ENCODE data around the gene MFSD12. TPM values are rescaled to one million over a fixed set of nuclear protein-coding genes. Genes with fewer than 3 reads are reported as not detected.
A peak's percentile ranks its signal among the peaks of the same experiment; 100 is the strongest.

Gene MFSD12
- total RNA-seq, 4 donors from 2014 or later: 22.3 to 77.3 (median 48.7) TPM

DNA sequence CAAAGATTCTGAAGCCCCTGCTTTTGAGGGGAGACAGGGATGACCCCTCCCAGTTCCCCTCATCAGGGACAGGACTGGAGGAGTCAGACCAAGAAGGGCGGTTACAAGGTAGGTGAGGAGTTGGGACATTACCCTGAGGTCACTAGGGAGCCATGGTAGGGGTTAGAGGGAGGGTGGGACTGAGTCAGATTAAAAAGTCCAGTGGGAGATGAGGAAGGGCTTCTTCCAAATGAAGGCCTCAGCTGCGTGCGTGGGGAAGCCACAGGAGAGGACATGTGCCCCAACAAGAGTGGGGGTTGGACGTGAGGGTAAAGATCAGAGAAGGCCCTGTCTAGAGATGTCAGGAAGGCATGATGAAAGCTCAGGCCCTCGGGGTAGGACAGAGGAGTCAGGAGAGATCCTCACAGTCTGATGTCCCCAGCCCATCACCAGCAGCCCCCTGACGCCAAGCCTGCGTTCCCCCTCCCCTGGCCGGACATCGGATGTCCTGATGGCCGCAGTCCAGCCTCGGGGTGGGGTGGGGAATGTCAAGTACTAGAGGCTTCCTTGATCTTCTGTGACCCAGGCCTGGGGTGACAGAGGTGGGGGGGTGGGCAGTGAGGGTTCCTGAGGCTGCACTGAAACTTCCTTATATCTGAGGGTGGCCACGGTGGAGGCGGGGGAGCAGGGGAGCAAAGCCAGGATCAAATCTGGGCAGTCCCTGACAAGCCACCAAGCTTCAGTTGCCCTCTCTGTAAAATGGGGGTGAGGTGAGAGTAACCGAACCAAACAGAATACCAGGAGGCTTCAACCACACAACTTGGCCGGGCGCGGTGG, 6.5 kb upstream of the MFSD12 start:
- intact Hi-C loops (cut with DNase I; ENCODE audit: low total_unique reads): no loop called here

DNA sequence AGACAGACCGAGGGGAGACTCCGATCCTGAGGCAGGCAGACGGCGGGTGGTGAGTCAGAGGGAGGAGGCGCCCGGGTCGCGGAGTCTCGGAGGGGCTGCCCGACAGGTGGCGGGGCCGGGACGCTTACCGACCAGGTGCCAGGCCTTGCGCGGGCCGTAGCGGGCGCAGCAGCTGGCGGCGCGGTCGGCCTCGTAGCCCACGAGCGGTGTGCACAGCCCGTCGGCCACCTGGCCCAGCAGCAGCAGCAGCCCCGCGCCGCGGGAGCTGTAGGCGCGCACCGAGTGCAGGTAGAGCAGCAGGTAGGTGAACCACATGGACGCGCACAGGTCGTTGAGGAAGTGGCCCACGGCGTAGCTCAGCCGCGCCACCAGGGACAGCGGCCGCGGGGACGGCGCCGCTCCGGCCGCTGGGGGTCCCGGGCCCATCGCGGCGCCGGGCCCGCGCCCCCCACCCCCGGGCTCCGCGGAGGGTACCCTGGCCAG, 367 bp downstream of the MFSD12 start:
- H3K4me3 ChIP-seq: peak overlapping the region; percentile 69 to 91 (median 83)
- H3K27me3 ChIP-seq: no peaks in the 10 kb centered on the region
- no peaks in the 10 kb centered on the region for H3K9me3 ChIP-seq
- DNase-seq: peak in 1 of 2 donors; percentile 43
- TF ChIP-seq, protein P1, sequence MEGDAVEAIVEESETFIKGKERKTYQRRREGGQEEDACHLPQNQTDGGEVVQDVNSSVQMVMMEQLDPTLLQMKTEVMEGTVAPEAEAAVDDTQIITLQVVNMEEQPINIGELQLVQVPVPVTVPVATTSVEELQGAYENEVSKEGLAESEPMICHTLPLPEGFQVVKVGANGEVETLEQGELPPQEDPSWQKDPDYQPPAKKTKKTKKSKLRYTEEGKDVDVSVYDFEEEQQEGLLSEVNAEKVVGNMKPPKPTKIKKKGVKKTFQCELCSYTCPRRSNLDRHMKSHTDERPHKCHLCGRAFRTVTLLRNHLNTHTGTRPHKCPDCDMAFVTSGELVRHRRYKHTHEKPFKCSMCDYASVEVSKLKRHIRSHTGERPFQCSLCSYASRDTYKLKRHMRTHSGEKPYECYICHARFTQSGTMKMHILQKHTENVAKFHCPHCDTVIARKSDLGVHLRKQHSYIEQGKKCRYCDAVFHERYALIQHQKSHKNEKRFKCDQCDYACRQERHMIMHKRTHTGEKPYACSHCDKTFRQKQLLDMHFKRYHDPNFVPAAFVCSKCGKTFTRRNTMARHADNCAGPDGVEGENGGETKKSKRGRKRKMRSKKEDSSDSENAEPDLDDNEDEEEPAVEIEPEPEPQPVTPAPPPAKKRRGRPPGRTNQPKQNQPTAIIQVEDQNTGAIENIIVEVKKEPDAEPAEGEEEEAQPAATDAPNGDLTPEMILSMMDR (IDR thresholded peaks at IDR 0.05 in 4 of 5, conservative IDR thresholded peaks at IDR 0.05 in 1 of 5): peak in 3 of 5 experiments; percentile 27 to 31 (median 30)
- no peak for TF ChIP-seq POLR2A (IDR thresholded peaks at IDR 0.05)
- H3K27ac ChIP-seq: peak overlapping the region; percentile 89 to 94 (median 90)
- H3K36me3 ChIP-seq: no peaks in the 10 kb centered on the region
- peaks cover 19 to 20% of the 10 kb centered on the region in 2 donors for H3K4me1 ChIP-seq
- peak; percentile 28 to 30 for ATAC-seq
- in situ Hi-C loops (cut with MboI; ENCODE audit: low sequenced_read_pairs in 4 of 4) (no loop called here), intact Hi-C loops (cut with DNase I; ENCODE audit: low total_unique reads) (loop anchor here (1.0 to 2.0 kb wide), 2 partner anchors 15 to 70 kb away; partner anchors contain the start of genes CACTIN and HMG20B)

More for the DNA sequence above, 6.5 kb upstream of the MFSD12 start:
- no peak for TF ChIP-seq POLR2A (IDR thresholded peaks at IDR 0.05)
- ATAC-seq: no peak
- Histone ChIP-seq H3K4me1 (no peaks in the 10 kb centered on the region), H3K4me3 (no peak overlapping the region), H3K36me3 (no peaks in the 10 kb centered on the region), H3K9me3 (no peaks in the 10 kb centered on the region), H3K27ac (no peak overlapping the region), H3K27me3 (no peaks in the 10 kb centered on the region)
- in situ Hi-C loops (cut with MboI; ENCODE audit: low sequenced_read_pairs in 4 of 4): no loop called here
- DNase-seq: no peak

DNA sequence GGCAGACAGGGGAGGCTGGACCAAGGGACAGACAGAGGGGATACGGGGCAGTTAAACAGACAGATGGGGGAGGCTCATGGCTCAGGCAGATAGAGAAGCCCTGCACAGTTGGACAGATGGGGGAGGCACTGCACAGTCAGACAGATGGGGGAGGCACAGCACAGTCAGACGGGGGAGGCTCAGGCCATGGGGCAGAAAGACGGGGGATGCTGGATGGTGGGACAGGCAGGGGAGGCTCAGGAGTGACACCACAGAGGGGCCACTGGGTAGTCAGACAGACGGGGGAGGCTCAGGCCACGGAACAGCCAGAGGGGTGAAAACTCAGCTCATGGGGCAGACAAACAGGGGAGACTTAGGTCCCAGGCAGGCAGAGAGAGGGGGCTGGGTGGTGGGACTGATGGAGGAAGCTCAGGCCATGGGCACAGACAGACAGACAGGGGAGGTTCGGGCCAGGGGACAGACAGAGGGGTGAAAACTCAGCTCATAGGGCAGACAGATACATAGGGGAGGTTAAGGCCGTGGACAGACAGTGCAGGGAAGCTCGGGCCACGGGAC, 886 bp downstream of the MFSD12 start:
- H3K27ac ChIP-seq: peak overlapping the region; percentile 89 to 94 (median 90)
- peaks cover 19 to 20% of the 10 kb centered on the region in 2 donors for H3K4me1 ChIP-seq

GRCh38 chr19:3555653-3556422, 1.5 kb downstream of the MFSD12 start:
- peaks cover 19 to 20% of the 10 kb centered on the region in 2 donors for H3K4me1 ChIP-seq
- DNase-seq (no peak), ATAC-seq (no peak)
- H3K27ac ChIP-seq: peak overlapping the region in 2 of 4 donors; percentile 90 to 94
- intact Hi-C loops (cut with DNase I; ENCODE audit: low total_unique reads): loop anchor here (2.0 kb wide), 1 partner anchor 71 kb away; the partner anchor contains the start of gene CACTIN
- in situ Hi-C loops (cut with MboI; ENCODE audit: low sequenced_read_pairs in 4 of 4): no loop called here
- H3K27me3 ChIP-seq: no peaks in the 10 kb centered on the region
- no peaks in the 10 kb centered on the region for H3K36me3 ChIP-seq
- H3K4me3 ChIP-seq: peak overlapping the region; percentile 69 to 91 (median 83)
- H3K9me3 ChIP-seq: no peaks in the 10 kb centered on the region
- no peak for TF ChIP-seq POLR2A (IDR thresholded peaks at IDR 0.05)
- TF ChIP-seq, protein P1 (IDR thresholded peaks at IDR 0.05 in 4 of 5, conservative IDR thresholded peaks at IDR 0.05 in 1 of 5): no peak

More for the DNA sequence above, 886 bp downstream of the MFSD12 start:
- Histone ChIP-seq H3K4me3 (peak overlapping the region; percentile 69 to 91 (median 83)), H3K36me3 (no peaks in the 10 kb centered on the region), H3K27me3 (no peaks in the 10 kb centered on the region), H3K9me3 (no peaks in the 10 kb centered on the region)
- DNase-seq (no peak), ATAC-seq (no peak)
- intact Hi-C loops (cut with DNase I; ENCODE audit: low total_unique reads): loop anchor here (2.0 kb wide), 1 partner anchor 70 kb away; the partner anchor contains the start of gene CACTIN
- in situ Hi-C loops (cut with MboI; ENCODE audit: low sequenced_read_pairs in 4 of 4): no loop called here
- TF ChIP-seq POLR2A (IDR thresholded peaks at IDR 0.05): no peak
- TF ChIP-seq, protein P1 (IDR thresholded peaks at IDR 0.05 in 4 of 5, conservative IDR thresholded peaks at IDR 0.05 in 1 of 5): no peak
